Mononuclear cell (primary cell): Measurements from ENCODE around the gene VGLL3. TPM values are rescaled to one million over a fixed set of nuclear protein-coding genes. Genes with fewer than 3 reads are reported as not detected.

Experiments used
- H3K27me3 ChIP-seq: 2 replicates; pipeline ENCODE4 v1.6.0; 2011; ENCODE audit warnings: low read length, control low read depth; ENCODE audit not compliant: insufficient read depth
- H3K4me1 ChIP-seq: 2 replicates; pipeline ENCODE4 v1.5.1; 2011; ENCODE audit warnings: mild to moderate bottlenecking, low read length, control low read depth; ENCODE audit not compliant: insufficient read depth
- H3K4me3 ChIP-seq: 2 replicates; pipeline ENCODE4 v1.5.1; 2011; ENCODE audit warnings: mild to moderate bottlenecking, low read length, moderate library complexity
- H3K9me3 ChIP-seq: 2 replicates; pipeline ENCODE4 v1.5.1; 2011; ENCODE audit warnings: low read depth, mild to moderate bottlenecking, control low read depth, low read length
- total RNA-seq: library from RNA; depleted of rRNA; stranded (reverse); fragments of >200 nt; gene quantifications from one replicate; pipeline ENCODE4 v1.2.3, GENCODE V29; 2012

VGLL3 gene
- total RNA-seq, 1 donor, result under 0.01 TPM

DNA sequence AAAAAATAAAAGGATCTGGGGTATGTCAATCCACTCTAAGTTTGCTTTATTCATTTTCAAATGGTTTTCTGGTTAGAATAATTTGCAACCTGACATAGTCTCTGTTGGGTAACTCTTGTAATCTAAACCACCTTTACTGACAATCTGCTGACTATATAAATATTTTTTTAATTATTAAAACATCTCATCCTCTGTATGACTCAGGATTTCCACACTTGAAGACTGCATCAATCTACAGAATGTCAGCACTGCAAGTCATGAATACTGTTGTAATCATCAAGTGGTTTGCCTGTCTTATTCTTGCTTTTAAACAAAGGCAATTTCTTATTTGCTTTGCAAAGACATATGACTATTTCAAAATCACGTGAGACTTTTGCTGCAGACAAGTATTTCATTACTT is 42.1 kb downstream of the VGLL3 start:
- H3K4me1 ChIP-seq, result no peaks in the 10 kb centered on the region

DNA sequence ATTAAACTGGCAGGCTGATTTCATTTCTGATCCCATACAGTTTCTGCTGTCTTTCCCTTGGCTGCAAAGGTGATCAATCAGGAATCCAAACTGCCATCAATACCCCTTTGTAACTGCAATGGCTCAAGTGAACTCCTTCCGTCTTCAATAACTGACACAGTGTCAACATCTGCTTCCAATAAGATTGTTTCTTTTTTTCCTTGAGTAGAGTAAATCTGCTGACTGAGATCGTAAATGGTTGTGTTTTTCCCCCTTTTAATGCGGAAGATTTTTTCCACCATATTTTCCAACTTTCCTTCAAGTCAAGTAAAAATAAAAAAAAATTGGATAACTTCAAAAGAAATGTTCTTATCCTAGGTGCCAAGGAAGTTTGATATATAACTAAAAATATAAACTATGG is 48.7 kb downstream of the VGLL3 start:
- H3K4me1 ChIP-seq, result no peaks in the 10 kb centered on the region
- H3K27me3 ChIP-seq, result no peaks in the 10 kb centered on the region
- no peak overlapping the region for H3K4me3 ChIP-seq
- H3K9me3 ChIP-seq, result no peaks in the 10 kb centered on the region

More for the DNA sequence above, 42.1 kb downstream of the VGLL3 start:
- Histone ChIP-seq H3K27me3 (no peaks in the 10 kb centered on the region), H3K4me3 (no peak overlapping the region), H3K9me3 (no peaks in the 10 kb centered on the region)

DNA sequence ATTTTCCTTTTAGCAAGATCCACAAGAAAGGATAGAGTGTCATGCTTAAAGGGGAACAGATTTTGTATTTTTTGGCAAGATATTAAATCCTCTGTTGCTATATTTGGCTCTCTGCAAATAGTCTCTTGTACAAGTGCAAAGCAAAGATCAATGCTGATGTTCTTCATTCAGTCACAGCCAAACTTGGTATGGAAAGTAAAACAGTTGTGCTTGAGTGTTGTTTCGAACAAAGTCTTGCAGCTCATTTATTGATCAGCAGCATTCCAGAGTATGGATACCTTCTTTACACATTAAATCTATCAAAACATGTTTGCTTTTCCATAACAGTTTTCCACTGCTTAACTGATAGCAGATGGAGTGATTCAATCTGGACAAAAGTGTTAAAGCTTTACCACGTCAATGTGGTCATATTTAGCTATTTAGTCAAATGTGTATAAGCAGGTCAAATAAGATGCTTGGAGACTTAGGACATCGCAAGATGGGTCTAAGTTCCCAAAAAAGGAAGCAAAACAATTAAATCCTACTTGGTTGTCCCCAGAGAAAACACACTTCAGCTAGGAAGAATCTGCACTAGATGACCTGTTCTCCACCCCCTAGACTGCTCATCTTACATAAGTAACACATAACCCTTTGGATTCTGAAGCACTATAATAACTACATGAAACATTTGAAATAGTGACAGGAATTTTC is 52.4 kb downstream of the VGLL3 start:
- H3K9me3 ChIP-seq, result no peaks in the 10 kb centered on the region
- no peak overlapping the region for H3K4me3 ChIP-seq
- no peaks in the 10 kb centered on the region for H3K27me3 ChIP-seq
- no peaks in the 10 kb centered on the region for H3K4me1 ChIP-seq

DNA sequence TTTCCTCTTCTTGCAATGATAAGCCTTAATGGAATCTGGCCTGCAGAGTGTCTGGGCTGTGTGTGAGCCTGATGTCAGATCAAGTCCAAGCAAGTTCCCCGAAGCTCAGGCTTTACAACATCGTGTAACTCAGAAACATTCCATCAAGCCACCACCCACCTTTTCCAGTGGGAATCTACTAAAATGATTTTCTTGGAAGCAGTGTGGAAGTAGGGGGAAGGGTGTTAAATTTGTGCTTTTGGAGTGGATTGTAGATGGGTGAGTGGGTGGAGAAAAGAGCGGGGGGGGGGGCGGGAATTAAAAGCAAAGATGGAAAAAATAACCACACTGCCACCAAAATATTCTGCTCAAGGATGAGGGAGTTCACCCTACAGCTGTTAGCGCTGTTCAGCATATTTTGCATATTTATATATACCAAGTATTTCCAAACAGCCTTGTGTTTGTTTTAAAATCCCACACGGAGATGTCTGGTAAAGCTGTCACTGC is 53.6 kb downstream of the VGLL3 start:
- Histone ChIP-seq H3K9me3 (no peaks in the 10 kb centered on the region), H3K27me3 (no peaks in the 10 kb centered on the region), H3K4me3 (no peak overlapping the region), H3K4me1 (no peaks in the 10 kb centered on the region)

DNA sequence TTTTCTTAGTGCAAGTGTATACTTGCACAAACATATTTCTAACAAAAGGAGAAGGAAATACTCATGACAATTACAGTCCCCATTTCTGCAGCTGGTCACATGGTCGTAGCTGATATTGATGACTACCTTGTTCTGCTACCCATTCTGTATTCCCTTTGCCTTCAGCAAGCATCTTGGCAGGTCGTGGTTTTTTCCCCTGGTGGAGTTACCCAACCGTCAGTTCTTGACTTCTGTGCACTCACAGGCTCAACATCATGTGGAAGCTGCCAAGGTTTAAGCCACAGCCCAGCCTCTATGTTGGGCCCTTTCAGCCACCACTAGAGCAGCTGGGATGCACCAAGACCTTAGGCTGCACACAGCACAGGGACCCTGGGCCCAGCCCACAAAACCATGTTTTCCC is 56.1 kb downstream of the VGLL3 start:
- no peaks in the 10 kb centered on the region for H3K27me3 ChIP-seq
- H3K4me1 ChIP-seq, result no peaks in the 10 kb centered on the region
- no peaks in the 10 kb centered on the region for H3K9me3 ChIP-seq
- no peak overlapping the region for H3K4me3 ChIP-seq

DNA sequence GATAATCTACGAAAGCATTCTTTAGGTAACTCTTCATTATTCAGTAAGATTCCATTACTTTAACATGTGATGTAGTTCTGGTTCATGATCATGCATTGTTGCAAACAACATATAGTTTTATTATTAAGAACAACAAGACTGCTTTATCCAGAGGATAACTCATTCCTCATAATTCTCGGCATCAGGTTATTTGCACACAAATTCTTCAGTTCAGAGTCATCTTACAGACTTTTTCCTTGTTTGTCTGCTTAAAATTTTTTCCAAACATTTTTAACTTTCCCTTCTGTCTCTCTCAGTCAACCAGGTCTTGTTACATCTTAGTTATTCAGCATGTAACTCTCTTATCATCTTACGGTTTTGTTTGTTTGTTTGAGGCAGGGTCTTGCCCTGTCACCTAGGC is 60.1 kb downstream of the VGLL3 start:
- no peaks in the 10 kb centered on the region for H3K27me3 ChIP-seq
- no peak overlapping the region for H3K4me3 ChIP-seq
- no peaks in the 10 kb centered on the region for H3K4me1 ChIP-seq
- H3K9me3 ChIP-seq, result no peaks in the 10 kb centered on the region

DNA sequence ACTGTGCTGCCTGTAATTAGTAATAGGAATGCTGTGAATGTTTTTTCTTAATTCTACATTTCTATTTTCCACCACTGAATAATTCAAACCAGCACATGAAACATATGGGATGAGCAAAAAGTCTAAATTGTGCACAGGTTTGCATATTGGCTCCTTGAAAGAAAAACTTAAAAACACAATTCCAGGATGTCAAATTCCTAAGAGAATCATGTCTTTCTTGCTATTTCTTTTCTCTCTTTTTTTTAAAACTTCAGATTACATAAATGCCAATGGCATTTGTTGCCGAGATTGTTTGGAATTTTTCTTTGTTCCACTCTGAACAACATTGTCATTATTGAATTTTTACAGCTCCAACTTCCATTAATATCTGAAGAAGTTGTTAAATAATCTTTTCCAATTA is 60.8 kb downstream of the VGLL3 start:
- no peaks in the 10 kb centered on the region for H3K9me3 ChIP-seq
- H3K4me3 ChIP-seq, result no peak overlapping the region
- no peaks in the 10 kb centered on the region for H3K4me1 ChIP-seq
- no peaks in the 10 kb centered on the region for H3K27me3 ChIP-seq

DNA sequence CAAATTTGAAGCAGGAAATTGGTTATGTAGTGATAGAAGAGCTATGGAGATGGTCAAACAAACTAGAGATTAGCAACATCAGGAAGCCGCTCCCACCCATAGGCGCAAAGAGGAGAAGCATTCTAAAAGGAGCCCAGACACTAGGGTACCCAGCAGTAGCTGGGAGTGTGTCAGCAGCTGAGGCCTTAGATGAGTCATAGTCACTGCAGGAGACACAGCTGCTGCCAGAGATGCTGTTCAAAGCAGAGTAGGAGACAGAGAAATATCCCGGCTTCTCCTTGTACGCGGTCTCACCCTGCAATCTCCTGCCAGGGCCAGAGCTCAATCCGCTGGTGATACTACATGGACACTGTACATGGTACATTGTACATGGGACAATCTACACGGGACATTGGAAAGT is 61.9 kb downstream of the VGLL3 start:
- Histone ChIP-seq H3K4me3 (no peak overlapping the region), H3K27me3 (no peaks in the 10 kb centered on the region), H3K4me1 (no peaks in the 10 kb centered on the region), H3K9me3 (no peaks in the 10 kb centered on the region)

DNA sequence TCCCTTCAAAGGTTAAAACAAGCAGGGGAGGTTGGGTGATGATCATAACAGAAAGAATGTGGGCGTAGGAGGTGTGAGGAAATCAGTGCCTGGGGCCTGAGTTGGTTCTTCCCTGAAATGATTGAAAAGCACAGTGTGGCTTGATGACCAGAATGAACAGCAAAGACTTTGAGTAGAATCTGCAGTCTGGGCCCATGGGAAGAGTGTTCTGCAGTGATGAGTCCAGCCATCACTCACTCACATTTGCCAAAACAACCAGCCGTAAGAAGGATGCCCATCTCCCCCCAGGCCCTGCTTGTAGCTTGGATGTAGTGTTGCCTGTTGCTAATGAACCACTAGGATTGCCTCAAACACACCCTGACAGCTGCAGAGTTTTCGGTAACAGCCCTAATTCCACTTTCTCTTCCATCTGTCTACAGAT is 67.9 kb downstream of the VGLL3 start:
- no peaks in the 10 kb centered on the region for H3K27me3 ChIP-seq
- H3K4me1 ChIP-seq, result no peaks in the 10 kb centered on the region
- no peaks in the 10 kb centered on the region for H3K9me3 ChIP-seq
- no peak overlapping the region for H3K4me3 ChIP-seq

DNA sequence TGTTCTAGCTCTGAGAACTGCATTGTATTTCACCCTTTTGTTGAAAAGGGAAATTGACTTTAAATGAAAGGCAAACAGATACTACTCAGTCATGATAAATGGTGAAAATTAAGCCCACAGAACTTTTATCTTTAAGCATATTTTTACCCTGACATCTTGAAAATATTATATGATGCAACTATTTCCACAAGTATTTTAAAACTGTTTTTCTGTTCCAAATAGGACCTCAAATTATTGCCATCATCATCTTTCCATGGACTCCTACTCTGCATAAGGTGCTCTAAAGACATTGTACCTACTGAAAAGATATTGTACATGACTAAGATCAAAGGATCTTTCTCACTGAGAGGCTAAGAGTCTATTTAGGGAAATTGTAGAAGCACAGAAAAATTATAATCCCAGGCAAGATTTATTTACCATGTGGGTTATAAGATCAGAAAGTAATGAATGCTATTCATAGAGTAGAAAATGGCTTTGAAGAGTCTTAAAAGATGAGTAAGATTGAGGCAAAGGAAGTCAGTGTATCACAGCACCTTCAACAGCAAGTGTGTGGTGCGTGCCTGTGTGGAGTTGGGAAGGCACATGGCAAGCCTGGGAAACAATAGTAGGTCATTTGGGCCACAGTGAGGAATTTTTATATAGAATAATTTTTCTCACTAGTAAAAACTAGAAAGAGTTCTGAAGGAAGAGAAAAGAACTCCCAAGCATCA is 68.8 kb downstream of the VGLL3 start:
- Histone ChIP-seq H3K27me3 (no peaks in the 10 kb centered on the region), H3K4me3 (no peak overlapping the region), H3K4me1 (no peaks in the 10 kb centered on the region), H3K9me3 (no peaks in the 10 kb centered on the region)

DNA sequence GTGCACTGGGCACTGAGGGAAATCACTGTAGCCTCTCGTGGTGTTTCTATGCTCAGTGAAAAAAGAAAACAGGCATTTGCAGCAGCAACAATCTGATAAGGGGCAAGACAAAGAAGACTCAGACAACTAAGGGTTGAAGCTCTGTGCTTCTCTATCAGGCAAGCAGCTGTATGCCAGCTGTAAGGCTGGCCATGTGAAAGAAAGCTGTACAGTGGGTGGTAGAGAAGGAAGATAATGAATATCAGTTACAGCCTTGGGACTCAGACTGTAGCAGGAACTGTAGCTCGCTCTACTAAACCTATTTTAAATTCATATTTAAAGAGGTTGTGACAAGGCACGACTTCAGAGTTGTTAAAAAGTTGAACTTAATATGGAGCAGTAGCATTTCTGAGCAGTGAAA is 76.3 kb downstream of the VGLL3 start:
- Histone ChIP-seq H3K27me3 (no peaks in the 10 kb centered on the region), H3K9me3 (no peaks in the 10 kb centered on the region), H3K4me1 (no peaks in the 10 kb centered on the region), H3K4me3 (no peak overlapping the region)

DNA sequence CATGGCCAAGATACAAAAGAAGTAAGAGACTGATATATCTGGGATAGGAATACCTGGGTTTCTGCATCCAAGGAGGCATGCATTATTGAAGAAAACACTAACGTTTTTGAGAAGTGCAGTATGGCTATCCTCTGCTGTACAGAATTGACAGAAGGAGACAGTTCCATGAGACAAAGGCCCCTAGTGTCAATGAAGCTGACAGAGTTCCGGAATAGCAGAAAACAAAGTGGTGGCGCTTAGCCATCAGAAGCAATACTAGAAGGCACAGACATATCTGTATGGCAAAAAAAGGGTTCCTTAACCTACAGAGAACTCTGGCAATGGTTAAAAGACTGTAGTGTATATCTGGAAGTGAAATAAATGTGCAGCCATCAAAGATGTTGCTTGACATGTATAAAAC is 77.8 kb downstream of the VGLL3 start:
- Histone ChIP-seq H3K9me3 (no peaks in the 10 kb centered on the region), H3K27me3 (no peaks in the 10 kb centered on the region), H3K4me3 (no peak overlapping the region), H3K4me1 (no peaks in the 10 kb centered on the region)

DNA sequence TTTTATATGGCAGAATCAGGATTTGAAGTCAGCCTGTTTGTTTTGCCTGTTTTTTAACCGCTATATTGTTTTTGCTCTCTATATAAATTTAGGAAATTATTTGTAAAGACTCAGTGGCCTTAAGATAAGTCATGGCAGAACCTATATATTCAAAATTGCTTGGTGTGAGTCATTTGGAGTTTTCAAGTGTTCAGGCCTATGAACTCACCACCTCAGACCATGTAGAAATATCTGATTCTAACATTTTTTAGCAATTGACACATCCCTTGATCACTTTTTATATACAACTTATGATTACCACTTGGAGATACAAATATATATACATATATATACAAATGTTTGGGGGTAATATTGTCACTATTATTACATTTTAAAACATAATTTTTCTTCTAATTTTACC is 95.7 kb downstream of the VGLL3 start:
- Histone ChIP-seq H3K9me3 (no peaks in the 10 kb centered on the region), H3K4me1 (no peaks in the 10 kb centered on the region), H3K27me3 (no peaks in the 10 kb centered on the region), H3K4me3 (no peak overlapping the region)

DNA sequence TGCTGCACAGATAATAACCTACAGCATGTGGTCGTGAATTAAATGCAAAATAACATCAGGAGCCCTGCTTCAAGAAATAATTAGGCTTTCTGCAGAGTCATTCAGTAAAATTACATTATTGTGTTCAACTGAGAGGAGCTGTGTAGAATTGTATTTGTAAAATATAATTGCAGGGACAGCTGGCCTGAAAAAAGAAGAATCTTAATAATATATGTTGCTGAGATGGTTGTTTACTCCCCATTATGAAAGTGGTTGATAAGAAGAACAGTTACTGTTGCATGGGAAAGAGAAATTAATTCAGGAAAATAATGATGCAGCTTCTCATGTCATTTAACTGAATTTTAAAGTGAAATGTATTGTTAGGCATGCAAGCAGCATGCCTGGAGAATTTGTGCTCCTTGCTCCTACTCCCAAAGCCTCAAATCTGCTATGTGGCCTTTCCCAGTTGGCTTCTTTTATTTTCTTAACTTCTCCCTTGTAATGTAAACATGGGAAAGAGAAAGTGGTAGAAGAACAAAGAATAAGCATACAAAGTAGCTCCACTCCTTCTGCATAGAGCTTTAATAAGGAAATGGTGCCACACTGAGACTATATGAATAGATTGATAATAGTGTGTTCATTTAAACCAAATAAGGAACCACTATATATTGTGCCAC is 100.1 kb downstream of the VGLL3 start:
- no peak overlapping the region for H3K4me3 ChIP-seq
- no peaks in the 10 kb centered on the region for H3K27me3 ChIP-seq
- no peaks in the 10 kb centered on the region for H3K9me3 ChIP-seq

More for the DNA sequence above, 100.1 kb downstream of the VGLL3 start:
- no peaks in the 10 kb centered on the region for H3K4me1 ChIP-seq
